C4-2B (cell line): ENCODE measurements around the gene GAR1.
"Not testable (repeated sequence)": the region's sequence is repeated elsewhere in the genome, so short reads cannot be mapped to it uniquely, and the experiment has no call there.

ENCODE experiments used
- H3K27ac ChIP-seq: fragments of 450-650 bp; 2 replicates; pipeline ENCODE4 v1.5.1; 2017
- ZFX ChIP-seq: fragments of 450-650 bp; IDR thresholded peaks from 2 replicates; pipeline ENCODE4 v1.6.1; 2017
- TF ChIP-seq, protein P1 (sequence below): fragments of 450-650 bp; conservative IDR thresholded peaks from 2 replicates; pipeline ENCODE4 v1.5.1; 2017; ENCODE audit warnings: mild to moderate bottlenecking

Gene GAR1

DNA sequence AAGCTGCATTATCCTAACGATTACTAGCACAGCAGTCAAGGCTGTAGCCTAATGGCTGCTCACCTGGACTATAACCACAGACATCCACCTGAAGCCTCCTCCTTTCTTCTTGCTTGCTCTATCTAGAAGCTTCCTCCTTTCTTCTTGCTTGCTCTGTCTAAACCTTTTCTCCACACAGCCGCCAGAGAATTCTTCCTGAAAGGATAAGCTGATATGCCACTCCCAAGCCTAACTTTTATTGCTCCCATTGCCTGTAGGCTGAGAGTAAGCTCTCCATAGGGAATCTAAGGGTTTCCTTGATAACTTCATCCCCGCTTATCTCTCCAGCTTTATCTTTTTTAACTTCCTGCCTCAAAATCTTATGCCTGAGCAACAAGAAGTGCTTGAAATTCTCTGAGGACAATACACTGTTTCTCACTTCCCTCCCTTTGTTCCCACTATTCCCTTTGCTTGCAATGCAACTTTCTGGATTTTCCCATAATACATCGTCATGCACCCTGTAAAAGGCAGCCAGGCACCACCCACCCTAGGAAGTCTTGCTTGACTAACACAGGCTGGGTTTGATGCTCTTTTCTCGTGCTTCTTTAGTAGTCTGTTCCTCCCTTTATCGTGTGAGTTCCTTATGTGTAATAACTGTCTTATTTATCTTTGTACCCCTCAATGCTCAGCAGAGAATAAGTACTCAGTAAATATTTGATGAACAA lies 31.0 kb downstream of the GAR1 start:
- TF ChIP-seq, protein P1, sequence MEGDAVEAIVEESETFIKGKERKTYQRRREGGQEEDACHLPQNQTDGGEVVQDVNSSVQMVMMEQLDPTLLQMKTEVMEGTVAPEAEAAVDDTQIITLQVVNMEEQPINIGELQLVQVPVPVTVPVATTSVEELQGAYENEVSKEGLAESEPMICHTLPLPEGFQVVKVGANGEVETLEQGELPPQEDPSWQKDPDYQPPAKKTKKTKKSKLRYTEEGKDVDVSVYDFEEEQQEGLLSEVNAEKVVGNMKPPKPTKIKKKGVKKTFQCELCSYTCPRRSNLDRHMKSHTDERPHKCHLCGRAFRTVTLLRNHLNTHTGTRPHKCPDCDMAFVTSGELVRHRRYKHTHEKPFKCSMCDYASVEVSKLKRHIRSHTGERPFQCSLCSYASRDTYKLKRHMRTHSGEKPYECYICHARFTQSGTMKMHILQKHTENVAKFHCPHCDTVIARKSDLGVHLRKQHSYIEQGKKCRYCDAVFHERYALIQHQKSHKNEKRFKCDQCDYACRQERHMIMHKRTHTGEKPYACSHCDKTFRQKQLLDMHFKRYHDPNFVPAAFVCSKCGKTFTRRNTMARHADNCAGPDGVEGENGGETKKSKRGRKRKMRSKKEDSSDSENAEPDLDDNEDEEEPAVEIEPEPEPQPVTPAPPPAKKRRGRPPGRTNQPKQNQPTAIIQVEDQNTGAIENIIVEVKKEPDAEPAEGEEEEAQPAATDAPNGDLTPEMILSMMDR, result no peak
- TF ChIP-seq ZFX, result no peak
- H3K27ac ChIP-seq, result no peak overlapping the region

DNA sequence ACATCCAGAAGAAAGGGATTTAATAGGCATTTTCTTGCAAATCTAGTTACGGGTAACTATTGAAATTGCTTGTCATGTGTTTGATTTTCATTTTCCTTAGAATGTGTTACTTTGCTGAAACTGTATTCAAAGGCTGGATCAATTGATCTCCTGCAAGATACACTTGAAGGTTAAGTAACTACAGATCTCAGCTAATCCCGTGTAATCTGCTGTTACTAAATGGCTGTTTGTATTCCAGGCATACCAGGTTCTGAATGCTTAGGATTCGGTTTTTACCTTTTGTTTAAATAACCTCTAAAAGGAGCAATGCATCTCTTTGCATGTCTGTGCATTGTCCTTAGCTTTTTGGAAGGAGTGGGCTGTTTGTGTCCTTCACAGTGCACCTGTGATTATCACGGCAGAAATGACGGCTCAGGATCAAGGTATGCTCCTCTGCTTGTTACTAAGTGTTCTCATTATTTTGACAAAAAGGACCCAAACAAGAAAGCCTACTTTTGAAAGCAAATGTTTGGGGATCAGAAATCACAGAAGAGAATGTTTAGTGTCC lies 32.4 kb downstream of the GAR1 start, which contains the start of gene LRIT3:
Gene LRIT3 (plus strand): TSS at position 212 of the 547 bp plus-strand sequence. CDS start 95 bp downstream, at position 307.
- TF ChIP-seq ZFX, result no peak
- TF ChIP-seq, protein P1, result no peak
- no peak within 1 kb of the TSS for H3K27ac ChIP-seq

DNA sequence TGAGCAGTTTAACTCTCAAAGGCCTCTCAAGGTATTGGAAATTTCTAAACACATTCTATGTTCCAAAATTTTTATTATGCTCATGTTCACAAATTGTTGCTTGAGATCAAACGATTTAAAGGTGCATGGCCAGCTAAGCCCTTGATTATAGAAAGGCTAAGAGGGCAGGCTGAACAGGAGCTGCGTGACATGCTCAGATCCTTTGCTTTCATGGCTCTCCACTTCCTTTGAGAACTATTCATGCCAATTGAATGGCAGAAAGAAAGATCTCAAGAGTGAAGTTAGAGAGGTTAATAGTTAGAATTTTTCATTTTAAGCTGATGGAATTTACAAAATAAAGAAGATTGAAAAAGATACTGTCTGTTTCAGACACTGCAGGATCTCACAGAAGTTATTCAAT lies 32.9 kb downstream of the GAR1 start:
- no peak for TF ChIP-seq ZFX
- TF ChIP-seq, protein P1, result no peak
- H3K27ac ChIP-seq, result no peak overlapping the region

DNA sequence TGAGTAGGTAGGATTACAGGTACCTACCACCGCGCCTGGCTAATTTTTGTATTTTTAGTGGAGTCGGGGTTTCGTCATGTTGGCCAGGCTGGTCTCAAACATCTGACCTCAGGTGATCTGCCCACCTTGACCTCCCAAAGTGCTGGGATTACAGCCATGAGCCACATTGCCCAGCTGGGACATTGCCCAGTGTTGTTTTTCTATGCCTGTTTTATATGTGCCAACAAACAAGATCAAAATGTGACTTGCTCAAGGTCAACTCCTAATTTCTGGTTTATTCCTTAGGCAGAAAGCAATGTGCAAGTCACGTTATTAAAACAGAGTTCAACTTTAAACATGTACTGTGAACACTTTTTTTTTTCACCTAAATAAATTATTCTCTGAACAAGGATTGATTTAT lies 35.0 kb downstream of the GAR1 start:
- H3K27ac ChIP-seq, result no peak overlapping the region
- no peak for TF ChIP-seq ZFX
- TF ChIP-seq, protein P1, result no peak

DNA sequence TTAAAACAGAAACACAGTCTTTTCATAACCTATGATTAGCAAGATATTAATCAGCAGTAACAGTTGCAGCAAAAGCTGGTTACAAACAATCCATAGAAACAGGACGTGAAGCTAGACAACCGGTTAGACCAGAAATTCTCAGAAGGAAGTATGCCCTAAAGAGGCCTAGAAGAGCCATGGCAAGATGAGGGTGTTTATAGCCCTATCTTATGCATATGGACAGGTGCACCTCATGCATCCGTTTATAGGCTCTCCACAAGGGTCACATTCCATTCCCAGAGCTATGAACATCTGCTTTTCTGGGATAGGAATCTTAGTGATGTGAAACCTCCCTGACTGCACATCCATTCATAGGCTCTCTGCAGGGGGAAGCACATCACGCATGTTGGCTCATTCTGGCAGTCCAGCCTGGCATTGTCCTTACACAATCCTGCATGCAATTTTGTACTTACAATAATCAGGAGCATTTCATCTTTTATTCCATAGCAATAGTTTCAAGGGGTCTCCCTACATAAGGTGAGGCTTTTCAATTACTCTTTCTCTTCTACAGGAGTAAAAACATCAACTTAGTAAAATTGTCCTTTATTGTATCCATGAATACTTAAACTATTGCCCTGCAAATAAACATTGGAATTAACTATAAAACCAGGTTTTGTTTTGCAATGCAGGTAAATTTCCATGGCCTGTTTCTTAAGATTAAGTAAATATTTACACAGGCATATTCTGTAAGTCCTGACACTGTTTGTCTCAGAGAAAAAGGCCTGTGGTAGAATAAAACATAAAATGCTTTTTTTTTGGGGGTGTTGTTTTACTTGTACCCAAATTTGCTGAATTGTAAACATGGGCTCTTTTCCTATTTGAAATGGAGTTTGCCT lies 44.1 kb downstream of the GAR1 start:
- not testable (repeated sequence) for H3K27ac ChIP-seq

DNA sequence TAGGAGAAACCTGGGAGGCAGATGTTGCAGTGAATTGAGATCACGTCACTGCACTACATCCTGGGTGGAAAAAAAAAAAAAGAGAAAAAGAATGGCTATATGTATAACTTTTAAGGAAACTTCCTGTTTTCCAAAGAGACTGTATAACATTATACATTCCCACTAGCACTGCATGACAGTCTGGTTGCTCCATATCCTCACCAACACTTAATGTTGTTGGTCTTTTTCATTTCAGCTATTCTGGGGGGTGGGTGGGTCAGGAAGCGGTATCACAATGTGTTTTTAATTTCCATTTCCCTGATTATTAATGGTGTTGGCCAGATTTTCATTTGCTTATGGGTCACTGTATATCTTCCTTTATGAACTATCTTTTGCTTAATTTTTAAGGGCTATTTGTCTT lies 45.7 kb downstream of the GAR1 start:
- no peak overlapping the region for H3K27ac ChIP-seq
- TF ChIP-seq, protein P1, result no peak
- TF ChIP-seq ZFX, result no peak

DNA sequence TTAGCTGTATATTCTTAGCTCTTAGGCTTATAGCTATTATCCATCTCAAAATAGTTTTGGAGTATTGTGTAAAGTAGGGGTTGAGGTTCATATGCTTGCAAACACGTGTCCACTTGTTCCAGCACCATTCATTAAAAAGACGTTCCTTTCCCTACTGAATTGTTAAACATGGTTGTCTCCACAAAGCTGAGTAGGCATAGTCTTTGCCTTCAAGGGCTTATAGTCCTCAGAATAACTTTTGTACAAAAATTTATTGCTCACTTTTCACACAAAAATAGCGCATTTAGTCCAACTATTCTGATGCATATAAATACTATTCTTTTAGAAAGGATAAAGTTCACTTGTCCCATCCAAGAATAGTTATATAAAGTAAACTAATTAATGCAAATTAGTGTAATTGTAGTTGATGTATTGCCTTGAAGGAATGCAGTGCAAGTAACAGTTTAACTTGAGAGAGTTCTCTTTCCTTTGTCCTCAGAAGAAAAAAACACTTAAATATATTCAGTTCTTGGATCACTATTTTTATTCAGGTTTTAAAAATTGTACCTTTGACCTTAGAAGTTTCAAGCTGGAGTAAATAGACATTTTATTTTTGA lies 46.5 kb downstream of the GAR1 start:
- H3K27ac ChIP-seq, result no peak overlapping the region
- no peak for TF ChIP-seq ZFX
- TF ChIP-seq, protein P1, result no peak
